ENCODE data around the gene HDAC4.

HDAC4 gene

GRCh38 chr2:239299218-239299939 lies 101.4 kb downstream of the HDAC4 start (continued):
- TF ChIP-seq ZNF518A (tag by site-specific recombination; conservative IDR thresholded peaks at IDR 0.05; ENCODE audit: low read depth), result no peak
- TF ChIP-seq KLF7 (tag by site-specific recombination; IDR thresholded peaks at IDR 0.05; ENCODE audit: borderline replicate concordance), result no peak
- TF ChIP-seq BCL6B (tag by site-specific recombination; IDR thresholded peaks at IDR 0.05), result no peak
- TF ChIP-seq ZNF19 (tag by site-specific recombination; IDR thresholded peaks at IDR 0.05; ENCODE audit: low read depth), result no peak
- no peak for TF ChIP-seq ZNF174 (tag by site-specific recombination; IDR thresholded peaks at IDR 0.05)
- TF ChIP-seq ZNF433 (tag by site-specific recombination; IDR thresholded peaks at IDR 0.05; ENCODE audit: low read depth), result no peak
- TF ChIP-seq ZNF175 (tag by site-specific recombination; IDR thresholded peaks at IDR 0.05), result no peak
- TF ChIP-seq ZNF211 (tag by site-specific recombination; IDR thresholded peaks at IDR 0.05; ENCODE audit: low read depth), result no peak
- no peak for TF ChIP-seq SP3 (tag by site-specific recombination; IDR thresholded peaks at IDR 0.05)
- no peak for TF ChIP-seq ZNF324 (tag by site-specific recombination; IDR thresholded peaks at IDR 0.05)
- TF ChIP-seq PRDM2 (tag by site-specific recombination; IDR thresholded peaks at IDR 0.05; ENCODE audit: borderline replicate concordance), result no peak
- TF ChIP-seq CTCF (tag by site-specific recombination; IDR thresholded peaks at IDR 0.05), result no peak
- TF ChIP-seq SALL2 (tag by site-specific recombination; IDR thresholded peaks at IDR 0.05; ENCODE audit: borderline replicate concordance), result no peak
- no peak for TF ChIP-seq YY2 (tag by site-specific recombination; IDR thresholded peaks at IDR 0.05)
- TF ChIP-seq ZNF621 (tag by site-specific recombination; IDR thresholded peaks at IDR 0.05), result no peak
- no peak for TF ChIP-seq ZNF292 (tag by site-specific recombination; IDR thresholded peaks at IDR 0.05; ENCODE audit: borderline replicate concordance, low read depth)
- TF ChIP-seq ZNF223 (tag by site-specific recombination; IDR thresholded peaks at IDR 0.05), result no peak
